GM21717 (cell line): ENCODE data around the gene RASD2.

ENCODE experiments used
- ATAC-seq: cut with Tn5 transposase; IDR thresholded peaks from one replicate; pipeline ENCODE4 v1.9.1; 2021; ENCODE audit warnings: mild to moderate bottlenecking, moderate library complexity; ENCODE audit not compliant: unreplicated experiment

The RASD2 gene

DNA sequence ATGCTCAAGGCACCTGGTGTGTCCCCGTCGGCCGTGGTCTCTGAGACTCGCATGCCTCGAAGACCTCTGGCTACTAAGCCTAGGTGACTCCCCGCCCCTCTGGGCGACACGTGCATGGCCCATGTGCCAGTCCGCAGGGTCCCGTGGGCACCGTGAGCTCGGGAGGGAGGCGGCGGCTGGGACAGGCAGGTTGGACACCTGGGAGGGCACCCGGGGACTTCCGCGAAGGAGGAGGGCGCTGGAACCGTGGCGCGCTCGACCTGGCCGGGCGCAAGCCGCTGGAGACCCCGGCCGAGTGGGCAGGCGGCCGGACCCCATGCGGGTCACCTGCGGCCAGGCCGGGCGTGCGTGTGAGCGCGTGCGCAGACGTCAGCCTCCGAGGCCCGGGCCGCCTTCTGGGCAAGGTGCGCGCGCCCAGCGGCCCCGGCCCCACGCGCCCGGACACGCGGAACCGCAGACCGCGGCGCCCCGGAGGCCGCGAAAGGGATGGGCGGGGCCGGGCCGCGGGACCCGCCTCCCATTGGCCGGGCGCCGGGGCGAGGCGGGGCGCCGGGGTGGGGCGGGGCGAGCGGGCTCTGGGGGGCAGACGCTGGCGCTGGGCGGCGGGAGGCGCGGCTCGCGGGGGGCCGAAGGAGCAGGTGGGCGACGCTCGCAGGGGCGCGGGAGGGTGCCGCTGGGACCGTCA is 579 bp upstream of the RASD2 start:
- ATAC-seq = no peak

DNA sequence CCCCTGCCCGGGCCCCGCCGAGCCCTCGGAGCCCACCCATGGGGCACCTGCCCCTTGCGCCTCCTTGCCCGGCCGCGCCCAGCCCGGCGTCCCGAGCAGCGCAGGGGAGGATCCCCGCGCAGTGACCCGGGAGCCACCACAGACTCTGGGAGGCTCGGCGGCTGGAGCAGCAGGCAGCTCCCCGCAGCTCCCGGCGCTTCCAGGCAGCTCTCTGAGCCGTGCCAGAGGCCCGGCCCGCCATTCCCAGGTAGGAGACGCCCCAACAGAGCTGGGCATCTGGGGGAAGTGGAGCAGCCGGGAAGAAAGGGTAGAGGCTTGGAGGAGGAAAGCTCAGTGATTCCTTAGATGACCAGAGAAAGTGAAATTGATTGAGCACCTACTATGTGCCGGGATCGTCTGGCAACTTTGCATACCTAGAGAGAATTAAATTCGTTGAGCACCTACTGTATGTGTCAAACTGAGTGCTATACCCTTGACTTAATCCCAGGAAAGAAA is 670 bp downstream of the RASD2 start:
- no peak for ATAC-seq

DNA sequence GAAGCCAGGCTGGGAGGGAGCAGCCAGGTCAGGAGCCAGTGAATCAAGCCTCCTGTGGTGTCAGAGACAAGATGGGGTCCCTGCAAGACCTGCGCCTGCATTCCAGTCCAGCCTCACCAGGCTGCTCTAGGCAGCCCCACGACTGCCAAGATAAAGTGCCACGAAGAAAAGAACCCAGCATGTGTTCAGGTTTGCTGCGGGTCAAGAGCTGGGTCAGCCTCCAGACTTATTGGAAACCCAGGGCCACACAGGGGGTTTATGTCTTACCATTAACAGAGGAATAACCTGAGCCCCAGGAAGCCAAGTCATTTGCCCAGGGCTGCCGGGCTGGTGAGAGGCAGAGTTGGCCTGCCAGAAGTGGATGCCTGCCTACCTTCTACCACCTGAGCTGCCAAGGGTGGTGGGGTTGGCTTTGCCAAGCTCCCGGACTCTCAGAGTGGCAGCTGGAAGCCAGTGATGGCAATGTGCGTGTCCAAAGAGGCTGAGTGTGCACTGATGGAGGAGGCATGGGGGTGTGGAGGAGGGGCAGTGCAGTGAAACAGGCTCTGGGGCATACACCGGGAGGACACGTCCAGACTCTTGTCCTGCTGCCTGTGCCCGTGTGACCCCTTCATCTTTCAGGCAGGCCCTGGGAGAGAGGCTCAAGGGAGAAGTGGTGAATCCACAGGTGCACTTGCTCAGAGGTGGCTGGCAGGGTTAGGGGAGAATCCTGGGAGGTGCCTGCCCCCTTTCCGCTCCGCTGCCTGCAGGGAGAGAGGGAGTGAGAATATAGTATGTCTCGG is 1.7 kb downstream of the RASD2 start:
- ATAC-seq = no peak

DNA sequence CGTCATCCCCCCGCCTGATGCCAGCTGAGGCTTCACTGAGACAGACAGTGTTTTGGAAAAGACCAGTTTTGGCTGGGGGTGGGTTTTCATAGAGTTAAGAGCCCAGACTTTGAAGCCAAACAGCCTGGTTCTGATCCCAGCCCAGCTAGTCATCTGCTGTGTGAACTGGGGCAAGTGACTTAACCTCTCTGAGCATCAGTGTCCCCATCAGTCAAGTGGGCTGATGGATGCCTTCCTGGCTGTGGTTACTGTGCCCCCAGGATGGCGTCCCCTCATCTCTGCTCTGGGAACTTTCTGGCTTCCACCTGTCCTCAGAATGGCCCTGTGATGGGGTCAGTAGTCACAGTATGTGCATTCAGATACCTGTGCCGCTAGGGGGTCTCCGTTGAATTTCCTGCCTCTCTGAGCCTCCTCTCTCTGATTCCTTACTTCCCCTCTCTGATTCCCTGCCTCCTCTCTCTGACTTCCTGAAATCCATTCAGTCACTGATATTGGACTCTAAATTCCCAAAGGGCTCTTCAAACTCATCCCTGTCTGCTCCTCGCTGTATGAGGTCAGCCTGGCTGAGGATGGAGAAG is 2.4 kb downstream of the RASD2 start:
- no peak for ATAC-seq

DNA sequence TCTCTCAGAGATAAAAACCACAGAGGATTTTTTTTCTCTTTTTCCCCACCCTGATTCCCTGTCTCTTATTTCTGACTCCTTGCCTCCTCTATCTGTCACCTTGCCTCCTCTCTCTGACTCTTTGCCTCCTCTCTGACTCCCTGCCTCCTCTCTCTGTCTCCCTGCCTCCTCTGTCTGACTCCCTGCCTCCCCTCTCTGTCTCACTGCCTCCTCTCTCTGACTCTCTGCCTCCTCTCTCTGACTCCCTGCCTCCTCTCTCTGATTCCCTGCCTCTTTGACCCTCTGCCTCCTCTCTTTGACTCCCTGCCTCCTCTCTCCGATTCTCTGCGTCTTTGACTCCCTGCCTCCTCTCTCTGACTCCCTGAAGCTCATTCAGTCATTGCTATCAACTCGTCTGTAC is 3.1 kb downstream of the RASD2 start:
- ATAC-seq = no peak

DNA sequence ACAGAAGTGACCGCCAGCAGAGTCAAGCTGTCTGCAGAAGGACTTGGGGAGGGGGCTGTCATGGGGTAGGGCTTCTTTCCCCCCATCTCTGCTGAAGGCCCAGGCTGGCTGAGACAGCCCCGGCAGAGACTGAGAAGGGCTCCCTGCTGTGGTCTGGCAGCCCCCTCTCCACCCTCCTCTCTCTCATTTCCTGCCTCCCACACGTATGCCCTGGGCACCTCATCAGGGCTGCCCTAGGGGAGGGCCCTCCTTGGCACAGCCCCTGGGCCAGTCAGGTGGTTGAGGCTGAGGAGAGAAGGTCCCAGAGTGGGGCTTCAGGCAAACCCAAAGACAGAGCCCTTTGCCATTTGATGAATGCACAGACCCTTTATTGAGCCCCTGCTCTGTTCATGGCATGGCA is 3.6 kb downstream of the RASD2 start:
- ATAC-seq = no peak

DNA sequence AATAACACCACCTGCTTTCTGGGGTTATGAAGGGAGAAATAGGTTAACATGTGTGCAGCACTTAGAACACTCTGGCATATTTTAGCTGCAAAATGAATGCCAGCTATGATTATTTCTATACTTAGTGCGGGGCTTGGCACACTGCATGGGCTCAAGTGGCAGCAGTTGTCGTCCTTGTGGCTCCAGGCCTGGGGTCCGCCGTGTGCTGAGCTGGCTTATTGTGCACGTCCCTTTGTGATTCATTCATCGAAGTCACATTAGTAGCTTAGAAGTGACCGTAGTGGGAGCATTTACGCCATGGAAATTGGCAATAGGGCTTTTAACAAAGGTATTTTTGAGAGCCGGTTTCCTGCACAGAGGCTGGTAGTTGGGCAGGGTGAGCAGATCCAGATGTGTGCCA is 4.2 kb downstream of the RASD2 start:
- ATAC-seq = no peak

DNA sequence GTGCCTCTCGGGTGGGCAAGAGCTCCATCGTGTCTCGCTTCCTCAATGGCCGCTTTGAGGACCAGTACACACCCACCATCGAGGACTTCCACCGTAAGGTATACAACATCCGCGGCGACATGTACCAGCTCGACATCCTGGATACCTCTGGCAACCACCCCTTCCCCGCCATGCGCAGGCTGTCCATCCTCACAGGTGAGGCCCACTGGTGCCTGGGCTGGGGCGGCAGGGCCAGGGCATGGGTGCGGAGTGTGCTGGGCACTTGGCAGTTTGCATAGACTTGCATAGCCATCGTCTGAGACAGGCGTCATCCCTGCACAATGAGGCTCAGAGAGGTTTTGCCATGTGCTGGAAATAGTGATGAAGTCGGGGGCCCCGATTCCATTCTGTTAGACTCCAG is 6.3 kb downstream of the RASD2 start:
- ATAC-seq = no peak

DNA sequence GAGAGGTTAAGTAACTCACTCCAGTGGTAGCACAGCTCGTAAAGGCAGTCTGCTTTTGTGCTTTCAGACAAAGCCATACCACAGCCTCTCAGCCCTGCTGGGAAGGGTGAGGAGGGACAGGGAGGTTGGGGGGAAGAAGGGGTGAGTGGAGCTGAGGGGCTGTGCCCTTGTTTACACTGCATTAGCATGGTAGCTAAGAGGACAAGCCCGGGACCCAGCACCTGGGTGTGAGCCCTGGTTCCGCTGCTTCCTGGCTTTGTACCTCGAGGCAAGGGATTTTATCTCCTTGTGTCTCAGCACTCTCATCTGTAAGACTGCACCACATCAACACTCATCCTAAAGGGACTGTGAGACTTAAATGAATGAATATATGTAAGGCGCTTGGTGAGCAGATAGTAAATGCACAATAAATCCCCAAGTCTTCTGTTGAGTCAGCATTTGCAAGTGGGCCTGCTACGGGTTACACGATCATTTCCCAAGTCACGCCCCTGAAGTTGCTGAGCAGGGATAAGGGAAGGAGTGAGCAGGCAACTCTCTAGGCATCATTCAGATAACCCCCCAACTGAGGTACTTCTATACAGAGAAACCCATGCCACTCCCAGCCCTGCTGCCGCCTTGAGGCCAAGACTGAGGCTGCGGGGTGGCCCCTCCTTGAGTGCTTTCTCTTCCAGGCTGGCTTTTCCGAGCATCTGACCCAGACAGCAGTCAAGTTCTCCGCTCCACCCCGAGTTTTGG is 7.5 kb downstream of the RASD2 start:
- no peak for ATAC-seq

DNA sequence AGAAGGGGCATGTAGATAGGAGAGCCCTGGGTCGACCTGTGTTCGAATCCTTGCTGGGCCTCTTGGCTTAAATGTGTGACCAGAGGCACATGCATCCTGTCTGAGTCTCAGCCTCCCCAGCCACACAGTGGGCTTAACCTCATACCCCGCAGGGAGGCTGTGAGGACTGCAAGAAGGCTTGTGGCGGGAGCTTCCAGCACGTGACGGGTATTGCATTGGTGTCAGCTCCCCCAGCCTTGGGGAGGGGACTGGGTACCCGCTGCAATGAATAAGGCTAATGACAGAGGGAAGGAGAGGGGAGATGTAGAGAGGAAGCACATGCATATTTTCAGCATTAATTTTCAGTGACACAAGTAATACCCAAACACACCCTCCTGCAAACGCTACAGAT is 8.1 kb downstream of the RASD2 start:
- no peak for ATAC-seq

DNA sequence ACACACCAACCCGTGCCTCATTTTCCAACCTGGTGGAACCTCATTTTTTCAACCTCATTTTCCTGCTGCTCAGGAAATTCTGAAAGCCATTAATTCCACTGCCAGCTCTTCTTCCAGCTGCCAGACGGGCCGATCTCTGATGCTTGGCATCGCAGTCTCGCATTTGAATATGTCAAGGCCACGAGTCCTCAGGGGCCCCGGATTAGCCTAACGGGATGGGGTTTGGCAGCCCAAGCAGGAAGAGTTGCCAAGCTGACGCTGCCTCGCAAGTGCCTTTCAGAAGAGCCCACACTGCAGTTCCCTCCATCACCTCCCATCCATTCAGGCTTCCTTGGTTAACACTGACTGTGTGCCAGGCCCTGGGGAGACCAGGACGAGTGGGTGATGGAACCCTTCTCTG is 8.7 kb downstream of the RASD2 start:
- no peak for ATAC-seq

DNA sequence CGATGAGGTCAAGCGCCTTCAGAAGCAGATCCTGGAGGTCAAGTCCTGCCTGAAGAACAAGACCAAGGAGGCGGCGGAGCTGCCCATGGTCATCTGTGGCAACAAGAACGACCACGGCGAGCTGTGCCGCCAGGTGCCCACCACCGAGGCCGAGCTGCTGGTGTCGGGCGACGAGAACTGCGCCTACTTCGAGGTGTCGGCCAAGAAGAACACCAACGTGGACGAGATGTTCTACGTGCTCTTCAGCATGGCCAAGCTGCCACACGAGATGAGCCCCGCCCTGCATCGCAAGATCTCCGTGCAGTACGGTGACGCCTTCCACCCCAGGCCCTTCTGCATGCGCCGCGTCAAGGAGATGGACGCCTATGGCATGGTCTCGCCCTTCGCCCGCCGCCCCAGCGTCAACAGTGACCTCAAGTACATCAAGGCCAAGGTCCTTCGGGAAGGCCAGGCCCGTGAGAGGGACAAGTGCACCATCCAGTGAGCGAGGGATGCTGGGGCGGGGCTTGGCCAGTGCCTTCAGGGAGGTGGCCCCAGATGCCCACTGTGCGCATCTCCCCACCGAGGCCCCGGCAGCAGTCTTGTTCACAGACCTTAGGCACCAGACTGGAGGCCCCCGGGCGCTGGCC is 11.0 kb downstream of the RASD2 start:
- no peak for ATAC-seq

DNA sequence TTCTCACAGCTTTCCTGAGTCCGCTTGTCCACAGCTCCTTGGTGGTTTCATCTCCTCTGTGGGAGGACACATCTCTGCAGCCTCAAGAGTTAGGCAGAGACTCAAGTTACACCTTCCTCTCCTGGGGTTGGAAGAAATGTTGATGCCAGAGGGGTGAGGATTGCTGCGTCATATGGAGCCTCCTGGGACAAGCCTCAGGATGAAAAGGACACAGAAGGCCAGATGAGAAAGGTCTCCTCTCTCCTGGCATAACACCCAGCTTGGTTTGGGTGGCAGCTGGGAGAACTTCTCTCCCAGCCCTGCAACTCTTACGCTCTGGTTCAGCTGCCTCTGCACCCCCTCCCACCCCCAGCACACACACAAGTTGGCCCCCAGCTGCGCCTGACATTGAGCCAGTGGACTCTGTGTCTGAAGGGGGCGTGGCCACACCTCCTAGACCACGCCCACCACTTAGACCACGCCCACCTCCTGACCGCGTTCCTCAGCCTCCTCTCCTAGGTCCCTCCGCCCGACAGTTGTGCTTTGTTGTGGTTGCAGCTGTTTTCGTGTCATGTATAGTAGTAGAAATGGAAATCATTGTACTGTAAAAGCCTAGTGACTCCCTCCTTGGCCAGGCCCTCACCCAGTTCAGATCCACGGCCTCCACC is 11.7 kb downstream of the RASD2 start:
- no peak for ATAC-seq

DNA sequence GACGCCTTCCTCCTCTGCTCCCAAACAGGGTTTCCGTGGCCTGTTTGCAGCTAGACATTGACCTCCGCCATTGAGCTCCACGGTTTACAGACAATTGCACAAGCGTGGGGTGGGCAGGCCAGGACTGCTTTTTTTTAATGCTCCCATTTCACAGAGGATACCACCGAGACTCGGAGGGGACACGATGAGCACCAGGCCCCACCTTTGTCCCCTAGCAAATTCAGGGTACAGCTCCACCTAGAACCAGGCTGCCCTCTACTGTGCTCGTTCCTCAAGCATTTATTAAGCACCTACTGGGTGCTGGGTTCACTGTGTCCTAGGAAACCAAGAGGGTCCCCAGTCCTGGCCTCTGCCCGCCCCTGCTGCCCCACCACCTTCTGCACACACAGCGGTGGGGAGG is 12.2 kb downstream of the RASD2 start:
- ATAC-seq = no peak

DNA sequence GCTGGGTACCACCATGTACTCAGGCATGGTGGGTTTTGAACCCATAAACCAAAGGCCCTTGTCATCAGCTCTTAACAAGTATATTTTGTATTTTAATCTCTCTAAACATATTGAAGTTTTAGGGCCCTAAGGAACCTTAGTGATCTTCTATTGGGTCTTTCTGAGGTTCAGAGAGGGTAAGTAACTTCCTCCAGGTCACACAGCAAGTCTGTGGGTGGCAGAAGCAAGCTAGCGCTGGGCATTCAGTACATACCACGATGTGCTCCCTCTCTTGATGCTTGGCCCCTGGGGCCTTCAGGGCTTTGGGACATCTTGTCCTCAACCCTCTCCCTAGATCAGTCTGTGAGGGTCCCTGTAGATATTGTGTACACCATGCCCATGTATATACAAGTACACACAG is 12.7 kb downstream of the RASD2 start:
- no peak for ATAC-seq

DNA sequence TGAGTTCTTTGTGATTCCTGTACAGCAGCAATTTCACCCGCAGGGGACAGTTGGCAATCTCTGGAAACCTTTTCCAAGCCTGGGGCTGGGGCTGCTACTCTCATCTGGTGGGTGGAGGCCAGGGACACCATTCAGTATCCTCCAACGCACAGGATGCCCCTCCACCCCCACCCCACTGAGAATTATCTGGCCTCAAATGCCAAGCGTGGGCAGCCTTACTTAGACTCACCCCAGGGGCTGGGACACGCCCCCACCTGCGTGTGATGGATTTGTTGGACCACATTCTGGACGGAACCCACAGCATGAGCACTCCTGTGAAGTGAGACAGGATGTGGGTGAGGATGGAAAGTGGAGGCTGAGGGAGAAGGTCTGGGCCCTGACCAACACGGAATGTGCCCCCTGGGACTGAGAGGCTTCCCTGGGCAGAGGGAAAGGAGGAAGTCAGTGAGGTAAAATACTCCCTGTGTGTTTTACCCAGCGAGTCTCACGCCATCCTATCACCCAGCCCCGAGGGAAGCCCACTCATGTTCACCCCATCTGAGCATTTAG is 13.7 kb downstream of the RASD2 start:
- no peak for ATAC-seq

DNA sequence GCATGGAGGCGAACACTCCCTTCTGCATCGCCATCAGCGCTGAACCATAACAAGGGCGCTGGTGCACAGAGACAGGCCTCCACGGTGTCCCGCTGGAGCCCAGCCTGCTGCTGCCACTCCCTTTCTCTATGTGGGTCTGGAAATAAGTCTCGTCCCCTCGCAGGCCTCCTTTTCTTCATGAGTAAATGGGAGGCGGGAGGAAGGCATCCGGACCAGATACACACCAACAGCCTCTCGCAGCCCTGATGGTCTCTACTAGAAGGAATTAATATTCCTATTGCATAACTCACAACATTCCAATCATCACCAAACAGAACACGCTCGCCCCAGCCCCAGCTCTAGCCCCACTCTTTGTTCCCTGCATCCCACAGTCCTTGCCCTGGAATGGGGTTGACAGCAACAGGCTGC is 14.9 kb downstream of the RASD2 start:
- ATAC-seq = no peak

DNA sequence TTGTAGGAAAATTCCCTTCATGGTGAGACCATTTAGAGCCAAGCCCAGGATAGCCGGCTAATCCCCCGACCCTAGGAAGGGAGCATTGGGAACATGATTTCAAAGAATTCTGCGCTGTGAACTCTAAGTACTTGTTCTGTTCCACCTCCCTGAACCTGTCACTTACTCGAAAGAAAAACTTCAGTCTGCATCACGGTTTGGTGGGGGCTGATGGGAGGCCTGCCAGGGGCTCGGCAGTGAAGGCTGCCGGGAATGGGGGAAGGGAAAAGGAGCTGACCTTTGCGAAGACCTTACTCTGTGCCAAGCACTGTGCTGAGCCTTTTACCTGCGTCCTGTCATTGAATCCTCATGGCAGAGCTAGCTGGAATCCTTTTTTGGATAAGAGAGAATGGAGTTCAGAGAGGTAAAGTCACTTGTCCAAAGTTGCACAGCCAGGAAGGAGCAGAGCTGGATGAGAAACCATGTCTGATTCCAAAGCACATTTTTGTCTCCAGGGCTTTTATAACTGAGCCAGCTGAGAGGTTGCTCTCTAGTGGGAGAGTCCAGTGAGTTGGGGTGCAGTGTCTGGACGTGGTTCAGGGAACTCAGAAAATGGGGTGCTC is 15.4 kb downstream of the RASD2 start:
- no peak for ATAC-seq

DNA sequence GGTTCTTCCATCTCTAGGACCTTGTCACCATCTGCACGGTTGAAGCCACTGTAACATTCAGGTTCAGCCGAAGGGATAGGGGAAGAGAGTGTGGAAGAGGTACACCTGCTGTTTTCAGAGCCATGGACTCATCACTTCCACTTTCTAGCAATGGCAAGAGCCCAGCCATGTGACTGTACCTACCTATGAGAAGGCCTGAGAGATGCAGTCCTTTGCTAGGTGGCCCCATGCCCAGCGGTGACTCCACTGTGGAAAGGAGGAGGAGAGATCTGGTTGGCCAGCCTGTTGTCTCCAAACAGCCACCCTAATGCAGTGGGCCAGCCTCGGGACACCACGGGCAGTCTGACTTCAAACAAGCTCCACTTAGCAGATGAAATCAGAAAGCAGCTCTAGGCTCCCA is 16.0 kb downstream of the RASD2 start:
- no peak for ATAC-seq

DNA sequence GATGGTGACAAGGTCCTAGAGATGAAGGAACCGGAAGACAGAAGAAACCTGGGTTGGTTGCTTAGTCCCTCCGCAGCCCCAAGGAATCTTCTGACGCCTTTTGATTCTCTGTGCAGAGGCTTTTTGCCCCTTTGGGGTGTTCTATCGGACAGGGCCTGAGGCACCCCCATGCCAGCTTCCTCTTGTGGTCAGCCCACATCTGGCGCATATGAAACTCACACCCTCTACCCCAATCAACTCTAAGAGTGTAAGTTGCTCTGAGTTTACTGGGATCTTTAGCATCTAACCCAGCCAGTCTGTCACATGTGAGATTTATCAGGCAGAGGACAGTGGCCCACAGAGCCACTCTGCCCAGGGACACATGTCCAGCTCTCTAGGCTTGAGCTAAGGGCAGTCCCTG is 17.4 kb downstream of the RASD2 start:
- ATAC-seq = no peak
